ENCODE results near the gene FBXO33. TPM values are rescaled to one million over a fixed set of nuclear protein-coding genes. Genes with fewer than 3 reads are reported as not detected.

The FBXO33 gene
- total RNA-seq, 1 experiment from 2014 or later, result 8.8 TPM

GRCh38 chr14:39369029-39369428 is 63.2 kb downstream of the FBXO33 start:
- H3K23me2 ChIP-seq (ENCODE audit: insufficient read length, low read depth, low read length, poor library complexity, severe bottlenecking), result no peaks in the 10 kb centered on the region
- H3K14ac ChIP-seq (ENCODE audit: insufficient read depth, low read length), result no peak overlapping the region
- no peak overlapping the region for H3K4ac ChIP-seq (ENCODE audit: low read depth, low read length)
- H2BK15ac ChIP-seq (ENCODE audit: low read depth, low read length), result no peak overlapping the region
- H3K18ac ChIP-seq (ENCODE audit: insufficient read length, low read depth, low read length), result no peak overlapping the region
- no peaks in the 10 kb centered on the region for H3K27me3 ChIP-seq (ENCODE audit: insufficient read depth, low read length)
- H2AK5ac ChIP-seq (ENCODE audit: insufficient read length, low read length), result no peak overlapping the region
- no peak overlapping the region for H2BK120ac ChIP-seq (ENCODE audit: low read depth, low read length, poor library complexity, severe bottlenecking)
- no peak overlapping the region for H2AFZ ChIP-seq (ENCODE audit: low read length)
- DNase-seq, result no peak
- H2BK5ac ChIP-seq (ENCODE audit: insufficient read length, low read length), result no peak overlapping the region
- H4K8ac ChIP-seq (replicated peaks; ENCODE audit: insufficient read length, low read depth, low read length), result no peak overlapping the region
- Mint-ChIP-seq H3K4me3 (no peak overlapping the region), H3K9me3 (peaks cover 6 to 11% of the 10 kb centered on the region in 2 experiments; a peak in 4 of 5 replicates), H3K27me3 (ENCODE audit: low read depth) (no peaks in the 10 kb centered on the region), H3K27ac (peak overlapping the region in 2 of 3 experiments; percentile 47 to 64; a peak in 3 of 7 replicates), H3K4me1 (peaks cover 39% of the 10 kb centered on the region in 2 experiments), H3K36me3 (ENCODE audit: insufficient read depth in 1 of 3, low read depth in 3 of 3) (peaks cover 5 to 15% (median 6%) of the 10 kb centered on the region in 3 experiments; a peak in 6 of 7 replicates)
- H3K56ac ChIP-seq (ENCODE audit: insufficient read length, low read depth, low read length), result no peak overlapping the region
- TF ChIP-seq, protein P1, sequence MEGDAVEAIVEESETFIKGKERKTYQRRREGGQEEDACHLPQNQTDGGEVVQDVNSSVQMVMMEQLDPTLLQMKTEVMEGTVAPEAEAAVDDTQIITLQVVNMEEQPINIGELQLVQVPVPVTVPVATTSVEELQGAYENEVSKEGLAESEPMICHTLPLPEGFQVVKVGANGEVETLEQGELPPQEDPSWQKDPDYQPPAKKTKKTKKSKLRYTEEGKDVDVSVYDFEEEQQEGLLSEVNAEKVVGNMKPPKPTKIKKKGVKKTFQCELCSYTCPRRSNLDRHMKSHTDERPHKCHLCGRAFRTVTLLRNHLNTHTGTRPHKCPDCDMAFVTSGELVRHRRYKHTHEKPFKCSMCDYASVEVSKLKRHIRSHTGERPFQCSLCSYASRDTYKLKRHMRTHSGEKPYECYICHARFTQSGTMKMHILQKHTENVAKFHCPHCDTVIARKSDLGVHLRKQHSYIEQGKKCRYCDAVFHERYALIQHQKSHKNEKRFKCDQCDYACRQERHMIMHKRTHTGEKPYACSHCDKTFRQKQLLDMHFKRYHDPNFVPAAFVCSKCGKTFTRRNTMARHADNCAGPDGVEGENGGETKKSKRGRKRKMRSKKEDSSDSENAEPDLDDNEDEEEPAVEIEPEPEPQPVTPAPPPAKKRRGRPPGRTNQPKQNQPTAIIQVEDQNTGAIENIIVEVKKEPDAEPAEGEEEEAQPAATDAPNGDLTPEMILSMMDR (conservative IDR thresholded peaks at IDR 0.05), result no peak
- H2BK12ac ChIP-seq (ENCODE audit: insufficient read length, low read depth, low read length), result no peak overlapping the region
- peaks cover 10% of the 10 kb centered on the region for H3K4me1 ChIP-seq (ENCODE audit: insufficient read depth, low read length)
- H3T11ph ChIP-seq (ENCODE audit: low read length), result no peak overlapping the region
- no peak overlapping the region for H3K27ac ChIP-seq (ENCODE audit: insufficient read length, low read depth, low read length)
- H3K4me2 ChIP-seq (ENCODE audit: insufficient read depth, insufficient read length, low read length), result no peak overlapping the region
- H3K23ac ChIP-seq (ENCODE audit: insufficient read length, low read depth, low read length), result no peak overlapping the region
- WGBS (ENCODE audit: extremely low coverage, insufficient read length, low lambda C conversion rate), result no CpG with 5 or more reads among the region's 2 CpGs
- no peak overlapping the region for H4K91ac ChIP-seq (ENCODE audit: insufficient read length, low read depth, low read length)
- no peaks in the 10 kb centered on the region for H3K79me2 ChIP-seq (ENCODE audit: insufficient read depth, low read length)
- H3K79me1 ChIP-seq (ENCODE audit: insufficient read depth, low read depth, low read length, poor library complexity, severe bottlenecking), result no peaks in the 10 kb centered on the region
- H3K9me3 ChIP-seq (ENCODE audit: control insufficient read depth, low read depth, low read length), result no peaks in the 10 kb centered on the region
- no peaks in the 10 kb centered on the region for H4K20me1 ChIP-seq (ENCODE audit: control insufficient read depth, insufficient read depth, insufficient read length)
- no peak overlapping the region for H2BK20ac ChIP-seq (ENCODE audit: low read depth, low read length, poor library complexity, severe bottlenecking)
- H3K9ac ChIP-seq (ENCODE audit: extremely low read depth, insufficient read length, low read length), result no peak overlapping the region
- H4K5ac ChIP-seq (ENCODE audit: insufficient read length, low read depth, low read length), result no peak overlapping the region

Measured in H9 (cell line).